ENCODE data around the gene TMX3.

TMX3 gene

DNA sequence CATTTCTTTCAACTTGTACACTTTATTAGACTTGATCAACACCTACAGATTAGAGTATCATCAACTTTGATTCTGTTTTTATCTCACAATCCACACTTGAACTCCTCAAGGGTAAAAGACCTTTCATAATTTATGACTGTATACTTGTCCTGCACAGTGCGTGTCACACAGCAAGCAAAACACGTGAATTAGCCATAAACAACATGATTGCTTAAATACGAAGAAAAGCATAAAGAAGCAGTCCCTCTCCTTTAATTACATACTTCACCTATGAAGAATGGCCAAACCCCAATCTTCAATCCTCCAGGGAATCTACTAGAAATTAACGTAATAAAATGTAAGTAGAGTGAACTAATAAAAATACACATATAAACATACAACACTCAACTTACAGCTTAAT is 13.6 kb downstream of the TMX3 start:
- H3K36me3 ChIP-seq (ENCODE audit: insufficient read depth, low read length), result peaks cover 41% of the 10 kb centered on the region
- no peaks in the 10 kb centered on the region for H3K27me3 ChIP-seq (ENCODE audit: insufficient read depth, low read length)
- H3K9me3 ChIP-seq (ENCODE audit: low read length), result peaks cover 4% of the 10 kb centered on the region
- H3K4me3 ChIP-seq (ENCODE audit: low read length), result no peak overlapping the region
- no peak overlapping the region for H2AFZ ChIP-seq (ENCODE audit: low read depth, low read length)
- no peaks in the 10 kb centered on the region for H3K4me1 ChIP-seq (ENCODE audit: insufficient read depth, low read length)

- peaks cover 47% of the 10 kb centered on the region for H3K36me3 ChIP-seq (ENCODE audit: insufficient read depth, low read length)
- H3K4me1 ChIP-seq (ENCODE audit: insufficient read depth, low read length), result no peaks in the 10 kb centered on the region
- peaks cover 15% of the 10 kb centered on the region for H3K9me3 ChIP-seq (ENCODE audit: low read length)
- H2AFZ ChIP-seq (ENCODE audit: low read depth, low read length), result no peak overlapping the region
- H3K27me3 ChIP-seq (ENCODE audit: insufficient read depth, low read length), result no peaks in the 10 kb centered on the region
- H3K4me3 ChIP-seq (ENCODE audit: low read length), result no peak overlapping the region
Observed at GRCh38 chr18:68699043-68699442, 15.9 kb downstream of the TMX3 start.

GRCh38 chr18:68696937-68697336 is 18.0 kb downstream of the TMX3 start:
- H3K9me3 ChIP-seq (ENCODE audit: low read length), result peaks cover 22% of the 10 kb centered on the region
- no peak overlapping the region for H2AFZ ChIP-seq (ENCODE audit: low read depth, low read length)
- no peaks in the 10 kb centered on the region for H3K27me3 ChIP-seq (ENCODE audit: insufficient read depth, low read length)
- H3K36me3 ChIP-seq (ENCODE audit: insufficient read depth, low read length), result peaks cover 58% of the 10 kb centered on the region
- H3K4me3 ChIP-seq (ENCODE audit: low read length), result no peak overlapping the region
- H3K4me1 ChIP-seq (ENCODE audit: insufficient read depth, low read length), result no peaks in the 10 kb centered on the region

DNA sequence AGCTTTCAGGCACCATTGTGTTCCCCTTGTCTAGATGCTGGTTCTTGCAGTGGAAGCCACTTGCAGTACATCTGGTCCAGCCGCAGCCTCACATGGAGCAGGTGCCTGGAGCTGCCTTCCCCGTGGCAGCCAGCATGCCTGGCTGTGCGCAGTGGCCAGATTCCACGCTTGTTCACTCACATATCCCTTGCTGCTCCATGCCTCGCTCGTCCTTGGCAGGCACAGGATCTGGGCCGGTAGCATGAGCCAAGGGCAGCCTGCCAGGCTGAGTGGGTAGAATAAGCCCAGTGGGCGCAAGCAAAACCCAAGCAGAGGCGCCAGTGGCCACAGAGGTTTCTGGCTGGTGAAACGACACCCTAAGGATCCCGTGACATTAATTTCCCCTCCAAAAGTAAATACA is 20.6 kb downstream of the TMX3 start:
- no peak overlapping the region for H3K4me3 ChIP-seq (ENCODE audit: low read length)
- no peaks in the 10 kb centered on the region for H3K27me3 ChIP-seq (ENCODE audit: insufficient read depth, low read length)
- no peaks in the 10 kb centered on the region for H3K4me1 ChIP-seq (ENCODE audit: insufficient read depth, low read length)
- H3K36me3 ChIP-seq (ENCODE audit: insufficient read depth, low read length), result peaks cover 70% of the 10 kb centered on the region
- no peak overlapping the region for H2AFZ ChIP-seq (ENCODE audit: low read depth, low read length)
- peaks cover 22% of the 10 kb centered on the region for H3K9me3 ChIP-seq (ENCODE audit: low read length)

- peaks cover 22% of the 10 kb centered on the region for H3K9me3 ChIP-seq (ENCODE audit: low read length)
- H2AFZ ChIP-seq (ENCODE audit: low read depth, low read length), result no peak overlapping the region
- H3K4me3 ChIP-seq (ENCODE audit: low read length), result no peak overlapping the region
- no peaks in the 10 kb centered on the region for H3K27me3 ChIP-seq (ENCODE audit: insufficient read depth, low read length)
- peaks cover 78% of the 10 kb centered on the region for H3K36me3 ChIP-seq (ENCODE audit: insufficient read depth, low read length)
- H3K4me1 ChIP-seq (ENCODE audit: insufficient read depth, low read length), result no peaks in the 10 kb centered on the region
Observed at GRCh38 chr18:68693091-68693815, 21.7 kb downstream of the TMX3 start.

DNA sequence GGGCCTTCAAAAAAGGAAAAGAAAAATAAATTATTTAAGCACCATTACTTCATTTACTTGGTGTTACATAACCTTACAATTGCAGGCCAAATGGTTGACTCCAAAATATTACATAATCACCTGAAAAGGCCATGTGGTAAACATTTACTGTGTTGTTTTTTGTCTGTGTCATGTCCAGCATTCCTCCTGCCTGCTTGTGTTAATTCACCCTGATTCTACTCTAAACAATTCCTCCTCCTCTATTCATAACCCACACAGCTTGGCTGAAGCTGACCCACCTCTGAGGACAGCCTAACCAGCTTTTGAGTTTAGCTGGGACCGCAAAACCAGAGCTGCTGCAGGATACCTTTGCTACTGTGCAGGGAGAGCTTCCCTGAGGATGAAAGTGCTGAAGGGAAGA is 35.4 kb downstream of the TMX3 start:
- Histone ChIP-seq H3K9me3 (ENCODE audit: low read length) (no peaks in the 10 kb centered on the region), H3K4me1 (ENCODE audit: insufficient read depth, low read length) (no peaks in the 10 kb centered on the region), H3K4me3 (ENCODE audit: low read length) (no peak overlapping the region), H2AFZ (ENCODE audit: low read depth, low read length) (no peak overlapping the region), H3K36me3 (ENCODE audit: insufficient read depth, low read length) (peaks cover 86% of the 10 kb centered on the region), H3K27me3 (ENCODE audit: insufficient read depth, low read length) (no peaks in the 10 kb centered on the region)

DNA sequence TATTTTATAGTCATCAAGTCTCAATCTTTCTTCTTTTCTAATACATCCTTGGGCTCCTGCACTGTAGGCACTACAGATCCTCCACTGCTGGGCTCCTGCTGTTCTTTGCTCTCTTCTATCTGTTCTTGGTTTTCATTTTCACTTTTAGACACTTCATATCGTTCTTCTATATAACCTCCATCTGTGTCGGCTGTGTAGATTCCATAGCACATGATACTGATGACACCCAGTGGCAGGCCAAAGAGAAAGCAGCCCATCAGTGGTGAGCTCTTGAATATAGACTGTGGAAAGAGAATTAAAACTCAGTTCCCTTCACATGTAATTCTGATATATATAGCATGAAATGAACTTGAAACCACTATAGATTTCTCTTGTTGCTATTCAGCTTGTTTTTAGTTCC is 38.0 kb downstream of the TMX3 start:
- no peak overlapping the region for H3K4me3 ChIP-seq (ENCODE audit: low read length)
- no peak overlapping the region for H2AFZ ChIP-seq (ENCODE audit: low read depth, low read length)
- no peaks in the 10 kb centered on the region for H3K27me3 ChIP-seq (ENCODE audit: insufficient read depth, low read length)
- peaks cover 68% of the 10 kb centered on the region for H3K36me3 ChIP-seq (ENCODE audit: insufficient read depth, low read length)
- no peaks in the 10 kb centered on the region for H3K4me1 ChIP-seq (ENCODE audit: insufficient read depth, low read length)
- H3K9me3 ChIP-seq (ENCODE audit: low read length), result no peaks in the 10 kb centered on the region

- Histone ChIP-seq H3K4me3 (ENCODE audit: low read length) (no peak overlapping the region), H2AFZ (ENCODE audit: low read depth, low read length) (no peak overlapping the region), H3K36me3 (ENCODE audit: insufficient read depth, low read length) (no peaks in the 10 kb centered on the region), H3K4me1 (ENCODE audit: insufficient read depth, low read length) (no peaks in the 10 kb centered on the region), H3K27me3 (ENCODE audit: insufficient read depth, low read length) (no peaks in the 10 kb centered on the region), H3K9me3 (ENCODE audit: low read length) (no peaks in the 10 kb centered on the region)
Observed at GRCh38 chr18:68667121-68667520, 47.8 kb downstream of the TMX3 start.

GRCh38 chr18:68666381-68666780 is 48.5 kb downstream of the TMX3 start:
- Histone ChIP-seq H3K4me3 (ENCODE audit: low read length) (no peak overlapping the region), H3K36me3 (ENCODE audit: insufficient read depth, low read length) (no peaks in the 10 kb centered on the region), H3K4me1 (ENCODE audit: insufficient read depth, low read length) (no peaks in the 10 kb centered on the region), H2AFZ (ENCODE audit: low read depth, low read length) (no peak overlapping the region), H3K27me3 (ENCODE audit: insufficient read depth, low read length) (no peaks in the 10 kb centered on the region), H3K9me3 (ENCODE audit: low read length) (no peaks in the 10 kb centered on the region)

GRCh38 chr18:68665628-68666027 is 49.3 kb downstream of the TMX3 start:
- H3K9me3 ChIP-seq (ENCODE audit: low read length), result no peaks in the 10 kb centered on the region
- no peak overlapping the region for H3K4me3 ChIP-seq (ENCODE audit: low read length)
- no peaks in the 10 kb centered on the region for H3K36me3 ChIP-seq (ENCODE audit: insufficient read depth, low read length)
- H2AFZ ChIP-seq (ENCODE audit: low read depth, low read length), result no peak overlapping the region
- no peaks in the 10 kb centered on the region for H3K4me1 ChIP-seq (ENCODE audit: insufficient read depth, low read length)
- no peaks in the 10 kb centered on the region for H3K27me3 ChIP-seq (ENCODE audit: insufficient read depth, low read length)

DNA sequence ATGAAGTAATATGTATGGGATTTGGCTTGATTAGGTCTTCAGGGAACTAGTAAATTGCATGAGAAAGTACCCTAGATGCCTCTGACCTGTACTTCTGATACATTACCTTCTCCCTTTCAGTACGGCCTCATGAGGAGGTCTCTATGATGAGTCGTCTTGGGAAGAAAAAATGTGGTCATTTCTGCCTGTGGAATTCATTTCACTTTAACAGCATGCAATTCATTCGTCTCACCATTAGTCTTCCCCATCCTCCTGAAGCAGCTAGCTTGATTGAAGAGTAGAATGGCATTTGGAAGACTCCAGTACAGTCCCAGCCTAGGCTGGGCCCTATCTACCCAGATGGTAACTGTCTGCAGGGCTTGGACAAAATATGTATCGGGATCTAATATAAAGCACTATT is 52.2 kb downstream of the TMX3 start:
- Histone ChIP-seq H3K9me3 (ENCODE audit: low read length) (no peaks in the 10 kb centered on the region), H3K4me3 (ENCODE audit: low read length) (no peak overlapping the region), H3K4me1 (ENCODE audit: insufficient read depth, low read length) (no peaks in the 10 kb centered on the region), H3K36me3 (ENCODE audit: insufficient read depth, low read length) (no peaks in the 10 kb centered on the region), H2AFZ (ENCODE audit: low read depth, low read length) (no peak overlapping the region), H3K27me3 (ENCODE audit: insufficient read depth, low read length) (no peaks in the 10 kb centered on the region)

- Histone ChIP-seq H3K36me3 (ENCODE audit: insufficient read depth, low read length) (no peaks in the 10 kb centered on the region), H3K4me3 (ENCODE audit: low read length) (no peak overlapping the region), H3K9me3 (ENCODE audit: low read length) (no peaks in the 10 kb centered on the region), H3K27me3 (ENCODE audit: insufficient read depth, low read length) (no peaks in the 10 kb centered on the region), H3K4me1 (ENCODE audit: insufficient read depth, low read length) (no peaks in the 10 kb centered on the region), H2AFZ (ENCODE audit: low read depth, low read length) (no peak overlapping the region)
Observed at GRCh38 chr18:68660354-68661183, 54.3 kb downstream of the TMX3 start.

DNA sequence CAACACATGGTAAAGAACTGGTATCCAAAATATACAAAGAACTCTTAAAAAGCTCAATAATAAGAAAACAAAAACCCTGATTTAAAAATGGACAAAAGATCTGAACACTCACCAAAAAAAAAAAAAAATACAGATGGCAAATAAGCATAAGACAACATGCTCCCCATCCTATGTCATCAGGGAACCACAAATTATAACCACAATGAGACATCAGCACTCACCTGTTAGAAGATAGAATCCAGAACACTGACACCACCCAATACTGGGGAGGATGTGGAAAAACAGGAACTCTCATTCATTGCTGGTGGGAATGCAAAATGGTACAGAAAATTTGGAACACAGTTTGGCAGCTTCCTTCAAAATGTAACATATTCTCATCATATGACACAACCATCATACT is 66.7 kb downstream of the TMX3 start:
- H3K27me3 ChIP-seq (ENCODE audit: insufficient read depth, low read length), result no peaks in the 10 kb centered on the region
- no peak overlapping the region for H3K4me3 ChIP-seq (ENCODE audit: low read length)
- no peaks in the 10 kb centered on the region for H3K36me3 ChIP-seq (ENCODE audit: insufficient read depth, low read length)
- H2AFZ ChIP-seq (ENCODE audit: low read depth, low read length), result no peak overlapping the region
- H3K9me3 ChIP-seq (ENCODE audit: low read length), result no peaks in the 10 kb centered on the region
- peaks cover 13% of the 10 kb centered on the region for H3K4me1 ChIP-seq (ENCODE audit: insufficient read depth, low read length)

Data from neuron (in vitro differentiated cells).